ENCODE data around the gene ANGPTL2. TPM values are rescaled to one million over a fixed set of nuclear protein-coding genes. Genes with fewer than 3 reads are reported as not detected.

The ANGPTL2 gene
- polyA plus RNA-seq, 3 donors: 9.6 to 11.1 (median 9.7) TPM

GRCh38 chr9:127039492-127039891, 82.9 kb downstream of the ANGPTL2 start:
- DNase-seq (ENCODE audit: extremely low read depth in 1 of 11, low read depth in 9 of 11, low spot score in 4 of 11): no peak

- no peak for DNase-seq (ENCODE audit: extremely low read depth in 1 of 11, low read depth in 9 of 11, low spot score in 4 of 11)
Measured at GRCh38 chr9:127038531-127038930, 83.9 kb downstream of the ANGPTL2 start.

Other genes starting within 250 kb of the ANGPTL2 start
- gene RALGPS1, start 207.9 kb downstream of the ANGPTL2 start, polyA plus RNA-seq (ENCODE audit: insufficient read length in 3 of 3): 10 to 100 TPM; 23.3 to 32.3 (median 23.3) TPM
- 10 to 100 TPM; 13.9 to 18.1 (median 16.1) TPM for gene GARNL3, start 142.1 kb upstream of the ANGPTL2 start, polyA plus RNA-seq (ENCODE audit: insufficient read length in 3 of 3)

Measured in renal cortex interstitium (tissue), 11 donors.